Stomach (tissue), 9 donors: ENCODE results near the gene GRIK2. TPM values are rescaled to one million over a fixed set of nuclear protein-coding genes. Genes with fewer than 3 reads are reported as not detected.

Experiments
- DNase-seq, 2 donors: peaks; one replicate each; pipeline versions ENCODE4 v3.0.0 to v3.0.0-alpha.2; 2013 to 2019
- H3K27ac ChIP-seq, 5 donors: fragments of 200-600 bp in 4 of 5; sonication (generic) in 4 of 5; one replicate each; pipeline ENCODE4 v1.5.1; 2013 to 2019; ENCODE audit warnings: mild to moderate bottlenecking in 1 of 5, moderate library complexity in 1 of 5
- H3K27me3 ChIP-seq, 3 donors: fragments of 200-600 bp; sonication (generic); one replicate each; pipeline ENCODE4 v1.5.1; 2017 to 2019; ENCODE audit warnings: mixed run types in 1 of 3
- H3K36me3 ChIP-seq, 4 donors: fragments of 200-600 bp; sonication (generic); 1 replicate in 3 of 4; 2 replicates in 1 of 4; pipeline ENCODE4 v1.5.1; 2016 to 2019
- H3K4me1 ChIP-seq, 4 donors: fragments of 200-600 bp; sonication (generic); one replicate each; pipeline ENCODE4 v1.5.1; 2016 to 2019
- H3K4me3 ChIP-seq, 4 donors: fragments of 200-600 bp; sonication (generic) in 3 of 4; one replicate each; pipeline ENCODE4 v1.5.1; 2016 to 2019; ENCODE audit warnings: mild to moderate bottlenecking in 1 of 4
- H3K9me3 ChIP-seq, 4 donors: fragments of 200-600 bp; sonication (generic); one replicate each; pipeline ENCODE4 v1.5.1; 2016 to 2019
- EP300 ChIP-seq: sonication (generic); formaldehyde crosslinking; IDR thresholded peaks from one replicate; pipeline ENCODE4 v1.6.1; 2017; ENCODE audit warnings: antibody characterized with exemption
- POLR2A ChIP-seq, 4 donors: fragments of 450-650 bp; IDR thresholded peaks; one replicate each; pipeline ENCODE4 v1.6.1; 2016; ENCODE audit warnings: antibody characterized with exemption in 4 of 4, control low read depth in 2 of 4, mild to moderate bottlenecking in 1 of 4, moderate library complexity in 1 of 4
- POLR2AphosphoS5 ChIP-seq, 3 donors: sonication (generic); formaldehyde crosslinking; IDR thresholded peaks; one replicate each; pipeline ENCODE4 v1.6.1; 2016; ENCODE audit warnings: antibody characterized with exemption in 3 of 3
- WGBS, 5 donors: extraction: QIAGEN DNeasy Blood & Tissue Kit in 3 of 5; methylation state at CpG; one replicate each; pipeline versions ENCODE4 v1.1.5 to v1.1.7; 2013 to 2018; 5-methylcytosine and 5-hydroxymethylcytosine counted together
- intact Hi-C: fragments of 100-400 bp; cut with DNase I; formaldehyde crosslinking; loops from one replicate; pipeline ENCODE4 v1.15.1; 2023; ENCODE audit warnings: low total_unique reads
- polyA plus RNA-seq, 3 donors: library from polyadenylated mRNA; stranded (reverse); fragments of 200-250 nt; gene quantifications; one replicate each; pipeline ENCODE4 v1.2.3, GENCODE V29; 2013
- total RNA-seq, 5 donors: library from RNA; depleted of rRNA; stranded (reverse); fragments of >200 nt; gene quantifications; one replicate each; pipeline versions ENCODE4 v1.1.0 to v1.2.3, GENCODE V29; 2014 to 2016
- TF ChIP-seq, protein P1 (sequence below), 7 experiments: fragments of 450-650 bp in 4 of 7; fragments of 200-600 bp in 3 of 7; sonication (generic) in 3 of 7; IDR thresholded peaks; one replicate each; pipeline ENCODE4 v1.5.1; 2016 to 2019; ENCODE audit warnings: antibody characterized with exemption in 7 of 7, control low read depth in 2 of 7, mild to moderate bottlenecking in 1 of 7
- donor health status: healthy with polysubstance abuse.
- donor health status: Bipolar disorder and iron deficiency.
- donor health status: healthy.

GRIK2 gene
- total and polyA plus RNA-seq, 8 donors, result 0.06 to 7.7 (median 0.50) TPM; not detected in 3

DNA sequence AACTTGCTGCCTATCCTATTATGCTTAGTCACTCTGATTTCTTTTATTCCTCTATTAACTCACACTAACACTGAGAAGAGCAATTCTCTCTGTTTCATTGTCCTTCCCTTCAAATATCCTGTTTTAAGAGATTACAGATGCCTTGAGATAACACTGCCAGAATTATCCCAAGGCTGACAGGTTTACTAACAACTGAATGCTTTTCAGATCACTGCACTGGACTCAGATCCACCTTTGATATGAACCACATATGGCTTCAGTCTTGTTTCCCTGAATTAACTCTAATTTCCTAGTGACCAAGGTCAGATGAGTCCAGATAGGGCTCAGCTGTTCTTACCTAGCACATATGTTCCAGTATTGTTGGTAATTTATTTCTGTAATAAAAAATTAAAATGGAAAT lies 633.1 kb downstream of the GRIK2 start:
- intact Hi-C loops, result no loop called here
- H3K27me3 ChIP-seq, result no peaks in the 10 kb centered on the region

DNA sequence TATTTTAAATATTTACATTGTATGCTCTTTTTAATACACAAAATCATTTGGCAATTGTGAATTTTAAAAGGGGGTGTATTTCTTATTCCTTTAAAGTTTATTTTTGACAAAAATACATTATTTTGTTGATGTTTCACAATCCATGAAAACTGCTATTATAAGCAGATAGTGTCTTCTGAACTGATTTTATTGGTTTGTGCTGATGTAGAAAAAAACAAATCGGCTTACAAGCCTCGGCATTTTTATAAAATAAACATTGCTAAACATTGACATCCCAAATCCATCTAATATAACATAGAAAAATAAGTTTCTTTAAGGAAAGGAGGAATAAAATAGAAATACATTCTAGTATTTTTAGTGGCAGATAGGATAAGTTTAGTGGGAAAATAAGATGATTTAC lies 634.7 kb downstream of the GRIK2 start:
- Histone ChIP-seq H3K27me3 (no peaks in the 10 kb centered on the region), H3K4me3 (no peak overlapping the region), H3K36me3 (no peaks in the 10 kb centered on the region), H3K9me3 (no peaks in the 10 kb centered on the region), H3K4me1 (no peaks in the 10 kb centered on the region), H3K27ac (no peak overlapping the region)
- TF ChIP-seq POLR2A (IDR thresholded peaks at IDR 0.05), result no peak
- TF ChIP-seq EP300, result no peak
- TF ChIP-seq POLR2AphosphoS5 (IDR thresholded peaks at IDR 0.05), result no peak
- TF ChIP-seq, protein P1, sequence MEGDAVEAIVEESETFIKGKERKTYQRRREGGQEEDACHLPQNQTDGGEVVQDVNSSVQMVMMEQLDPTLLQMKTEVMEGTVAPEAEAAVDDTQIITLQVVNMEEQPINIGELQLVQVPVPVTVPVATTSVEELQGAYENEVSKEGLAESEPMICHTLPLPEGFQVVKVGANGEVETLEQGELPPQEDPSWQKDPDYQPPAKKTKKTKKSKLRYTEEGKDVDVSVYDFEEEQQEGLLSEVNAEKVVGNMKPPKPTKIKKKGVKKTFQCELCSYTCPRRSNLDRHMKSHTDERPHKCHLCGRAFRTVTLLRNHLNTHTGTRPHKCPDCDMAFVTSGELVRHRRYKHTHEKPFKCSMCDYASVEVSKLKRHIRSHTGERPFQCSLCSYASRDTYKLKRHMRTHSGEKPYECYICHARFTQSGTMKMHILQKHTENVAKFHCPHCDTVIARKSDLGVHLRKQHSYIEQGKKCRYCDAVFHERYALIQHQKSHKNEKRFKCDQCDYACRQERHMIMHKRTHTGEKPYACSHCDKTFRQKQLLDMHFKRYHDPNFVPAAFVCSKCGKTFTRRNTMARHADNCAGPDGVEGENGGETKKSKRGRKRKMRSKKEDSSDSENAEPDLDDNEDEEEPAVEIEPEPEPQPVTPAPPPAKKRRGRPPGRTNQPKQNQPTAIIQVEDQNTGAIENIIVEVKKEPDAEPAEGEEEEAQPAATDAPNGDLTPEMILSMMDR (IDR thresholded peaks at IDR 0.05), result no peak
- no peak for DNase-seq
- intact Hi-C loops, result no loop called here
- 39 to 81% (median 75%) methylated on average over 2 of the region's 2 CpGs for WGBS, 5 donors

More for the DNA sequence above, 633.1 kb downstream of the GRIK2 start:
- Histone ChIP-seq H3K36me3 (no peaks in the 10 kb centered on the region), H3K4me1 (no peaks in the 10 kb centered on the region), H3K4me3 (no peak overlapping the region), H3K9me3 (no peaks in the 10 kb centered on the region), H3K27ac (no peak overlapping the region)
- no peak for DNase-seq
- TF ChIP-seq POLR2AphosphoS5 (IDR thresholded peaks at IDR 0.05), result no peak
- TF ChIP-seq, protein P1 (IDR thresholded peaks at IDR 0.05), result no peak
- TF ChIP-seq POLR2A (IDR thresholded peaks at IDR 0.05), result no peak
- TF ChIP-seq EP300, result no peak

DNA sequence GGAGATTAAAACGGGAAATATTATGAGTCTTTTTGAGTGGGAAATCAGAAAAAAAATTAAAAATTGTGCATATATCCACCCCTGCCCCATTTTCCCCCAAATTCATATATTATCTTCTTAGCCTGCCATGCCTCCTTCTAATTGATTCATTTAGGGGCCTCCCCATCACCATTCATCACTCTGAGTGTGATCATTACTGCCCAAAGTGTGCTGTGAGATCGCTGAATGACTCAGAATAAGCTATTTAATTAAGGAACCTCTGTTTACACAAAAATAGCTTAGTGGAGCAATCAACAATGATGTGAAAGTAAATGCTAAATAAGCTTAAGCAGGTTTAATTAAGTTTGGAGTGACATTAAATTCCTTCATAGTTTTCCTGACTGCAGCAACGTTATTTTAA lies 645.5 kb downstream of the GRIK2 start:
- Histone ChIP-seq H3K4me3 (no peak overlapping the region), H3K36me3 (no peaks in the 10 kb centered on the region), H3K9me3 (no peaks in the 10 kb centered on the region), H3K27ac (no peak overlapping the region), H3K27me3 (no peaks in the 10 kb centered on the region), H3K4me1 (no peaks in the 10 kb centered on the region)
- intact Hi-C loops, result no loop called here
- no peak for TF ChIP-seq POLR2AphosphoS5 (IDR thresholded peaks at IDR 0.05)
- TF ChIP-seq, protein P1 (IDR thresholded peaks at IDR 0.05), result no peak
- no peak for TF ChIP-seq POLR2A (IDR thresholded peaks at IDR 0.05)
- TF ChIP-seq EP300, result no peak
- DNase-seq, result no peak
- WGBS, 5 donors, result 42 to 49% (median 46%) methylated on average over 3 of the region's 3 CpGs

DNA sequence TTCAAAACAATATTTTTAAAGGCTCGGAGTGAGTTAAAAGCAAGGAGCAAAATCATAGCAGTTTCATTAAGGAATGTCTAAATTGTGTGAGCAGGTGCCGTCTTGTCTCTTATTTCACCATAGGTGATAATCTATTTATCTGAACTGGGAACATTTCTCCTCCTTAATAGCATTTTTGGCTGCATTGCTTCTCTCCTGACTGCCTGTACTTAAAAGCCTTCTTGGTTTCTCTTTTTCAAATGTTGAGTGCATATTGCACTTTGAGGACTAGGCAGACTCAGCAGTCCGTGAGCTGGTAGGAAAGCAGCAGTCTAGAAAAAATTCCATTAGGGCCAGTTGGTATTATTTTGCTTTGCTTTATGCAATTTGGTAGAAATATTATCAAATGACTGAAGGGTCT lies 645.9 kb downstream of the GRIK2 start:
- Histone ChIP-seq H3K4me1 (no peaks in the 10 kb centered on the region), H3K9me3 (no peaks in the 10 kb centered on the region), H3K27ac (no peak overlapping the region), H3K27me3 (no peaks in the 10 kb centered on the region), H3K36me3 (no peaks in the 10 kb centered on the region), H3K4me3 (no peak overlapping the region)
- intact Hi-C loops, result no loop called here
- DNase-seq, result peak in 1 of 2 donors; percentile 3
- TF ChIP-seq POLR2A (IDR thresholded peaks at IDR 0.05) (no peak), POLR2AphosphoS5 (IDR thresholded peaks at IDR 0.05) (no peak), EP300 (no peak)
- TF ChIP-seq, protein P1 (IDR thresholded peaks at IDR 0.05), result no peak
- WGBS, 5 donors, result 54 to 75% (median 62%) methylated on average over 3 of the region's 3 CpGs
